CD4-positive, alpha-beta T cell (primary cell): ENCODE measurements around the gene FAM181A. TPM values are rescaled to one million over a fixed set of nuclear protein-coding genes. Genes with fewer than 3 reads are reported as not detected.

ENCODE experiments used
- ATAC-seq: fragments of 200-7000 bp; cut with Tn5 transposase; one replicate; pipeline ENCODE4 v1.10.0; 2022; ENCODE audit warnings: mild to moderate bottlenecking; ENCODE audit not compliant: poor library complexity
- CTCF ChIA-PET: fragments of 350-600 bp; sonication (Branson Sonifier 250); formaldehyde crosslinking; loops from one replicate; lab custom pipeline; 2021; ENCODE audit warnings: antibody characterized with exemption, inconsistent platforms; lab: Charles Lee
- POLR2A ChIA-PET: fragments of 350-600 bp; sonication (Branson Sonifier 250); formaldehyde crosslinking; loops from one replicate; lab custom pipeline; 2021; ENCODE audit warnings: antibody characterized with exemption, inconsistent platforms; lab: Charles Lee
- DNase-seq, 14 experiments: peaks; one replicate each; pipeline ENCODE4 v3.0.0-alpha.2; 2013 to 2020; ENCODE audit warnings: mixed read lengths in 2 of 14
- H3K27ac ChIP-seq, 2 donors: one replicate each; pipeline versions ENCODE4 v1.5.1 to v1.7.0; 2013; ENCODE audit warnings: low read length in 2 of 2, low read depth in 1 of 2, mild to moderate bottlenecking in 1 of 2
- H3K27me3 ChIP-seq, 2 experiments: 1 replicate in 1 of 2; 2 replicates in 1 of 2; pipeline versions ENCODE4 v1.6.1 to v1.7.0; 2013; ENCODE audit warnings: low read length in 2 of 2, control low read depth in 1 of 2, mild to moderate bottlenecking in 1 of 2, moderate library complexity in 1 of 2; ENCODE audit not compliant: insufficient read depth in 2 of 2, control insufficient read depth in 1 of 2
- H3K36me3 ChIP-seq: one replicate; pipeline ENCODE4 v1.6.1; 2013; ENCODE audit warnings: low read length, control low read depth; ENCODE audit not compliant: insufficient read depth
- H3K4me1 ChIP-seq: one replicate; pipeline ENCODE4 v1.6.1; 2013; ENCODE audit warnings: low read length, control low read depth; ENCODE audit not compliant: insufficient read depth
- H3K4me3 ChIP-seq: one replicate; pipeline ENCODE4 v1.5.1; 2013; ENCODE audit warnings: mild to moderate bottlenecking, low read length, moderate library complexity
- H3K9me3 ChIP-seq, 2 experiments: 1 replicate in 1 of 2; 2 replicates in 1 of 2; pipeline versions ENCODE4 v1.6.1 to v1.7.0; 2013; ENCODE audit warnings: low read length in 2 of 2, mild to moderate bottlenecking in 2 of 2, control low read depth in 1 of 2, moderate library complexity in 1 of 2; ENCODE audit not compliant: control insufficient read depth in 1 of 2, insufficient read depth in 1 of 2
- H3K27ac Mint-ChIP-seq: one replicate; pipeline ENCODE4 v1.8.0; 2020; ENCODE audit warnings: mixed read lengths
- H3K27me3 Mint-ChIP-seq: one replicate; pipeline ENCODE4 v1.8.0; 2021; ENCODE audit warnings: mixed read lengths
- H3K36me3 Mint-ChIP-seq: one replicate; pipeline ENCODE4 v1.8.0; 2021; ENCODE audit warnings: low read depth, mixed read lengths
- H3K4me1 Mint-ChIP-seq: one replicate; pipeline ENCODE4 v1.8.0; 2021; ENCODE audit warnings: low read depth, mixed read lengths
- H3K4me3 Mint-ChIP-seq: one replicate; pipeline ENCODE4 v1.8.0; 2020; ENCODE audit warnings: mild to moderate bottlenecking, mixed read lengths
- H3K9me3 Mint-ChIP-seq: one replicate; pipeline ENCODE4 v1.8.0; 2020; ENCODE audit warnings: mixed read lengths
- intact Hi-C, 2 experiments: fragments of 100-400 bp; cut with DNase I in 1 of 2; cut with micrococcal nuclease in 1 of 2; formaldehyde crosslinking; loops; one replicate each; pipeline versions ENCODE4 v1.15.1 to v1.9.0; 2023 to 2025; cut with DNase I, micrococcal nuclease
- total RNA-seq, 174 experiments: library from RNA in 2 of 174; stranded (reverse) in 2 of 174; gene quantifications; one replicate each; pipeline ENCODE4 v1.2.3 and lab custom pipeline; 2021 to 2026
- TF ChIP-seq, protein P1 (sequence below): fragments of 200-600 bp; IDR thresholded peaks from one replicate; pipeline ENCODE4 v1.8.0; 2022; ENCODE audit warnings: antibody characterized with exemption, mild to moderate bottlenecking

Gene FAM181A
- total RNA-seq, 2 experiments from 2014 or later, result not detected

DNA sequence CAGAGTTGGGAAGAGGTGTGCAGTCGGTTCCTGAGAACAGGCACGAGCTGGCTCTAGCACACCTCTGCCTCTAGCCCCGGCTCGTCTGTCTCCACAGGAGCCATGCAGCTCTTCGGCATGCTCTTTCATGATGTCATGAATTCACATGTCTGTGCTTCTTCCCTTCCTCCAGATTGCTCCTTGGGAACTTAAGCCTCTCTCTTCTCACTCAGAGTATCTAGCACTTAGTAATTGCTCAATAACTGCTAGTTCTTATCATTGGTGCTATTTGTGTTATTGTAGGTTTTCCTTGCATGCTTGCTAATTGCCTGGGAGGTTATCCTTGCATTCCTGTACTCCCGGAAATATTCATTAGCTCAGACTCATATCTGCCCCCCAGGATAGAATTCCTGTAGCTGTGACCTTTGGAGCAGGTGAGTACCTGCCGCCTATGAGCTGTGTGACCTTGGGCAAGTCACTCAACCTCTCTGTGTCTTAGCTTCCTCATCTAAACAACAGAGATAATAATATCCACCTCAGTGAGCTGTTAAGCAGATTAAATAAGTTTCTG is 19.5 kb downstream of the FAM181A start:
- Histone ChIP-seq H3K36me3 (peaks cover 10% of the 10 kb centered on the region), H3K4me1 (no peaks in the 10 kb centered on the region), H3K27me3 (no peaks in the 10 kb centered on the region), H3K27ac (no peak overlapping the region), H3K9me3 (no peaks in the 10 kb centered on the region), H3K4me3 (no peak overlapping the region)
- H3K4me3 Mint-ChIP-seq, result no peak overlapping the region
- no peak overlapping the region for H3K27ac Mint-ChIP-seq
- no peaks in the 10 kb centered on the region for H3K9me3 Mint-ChIP-seq
- DNase-seq (no peak), ATAC-seq (no peak)
- H3K36me3 Mint-ChIP-seq, result no peaks in the 10 kb centered on the region
- ChIA-PET CTCF (interaction anchor here (1.2 kb wide), 1 partner anchor 24 kb away, joined by 3 read pairs; no protein-coding TSS in a partner anchor), POLR2A (interaction anchor here (0.6 kb wide), 1 partner anchor 32 kb away, joined by 4 read pairs; no protein-coding TSS in a partner anchor)
- no peaks in the 10 kb centered on the region for H3K27me3 Mint-ChIP-seq
- TF ChIP-seq, protein P1, sequence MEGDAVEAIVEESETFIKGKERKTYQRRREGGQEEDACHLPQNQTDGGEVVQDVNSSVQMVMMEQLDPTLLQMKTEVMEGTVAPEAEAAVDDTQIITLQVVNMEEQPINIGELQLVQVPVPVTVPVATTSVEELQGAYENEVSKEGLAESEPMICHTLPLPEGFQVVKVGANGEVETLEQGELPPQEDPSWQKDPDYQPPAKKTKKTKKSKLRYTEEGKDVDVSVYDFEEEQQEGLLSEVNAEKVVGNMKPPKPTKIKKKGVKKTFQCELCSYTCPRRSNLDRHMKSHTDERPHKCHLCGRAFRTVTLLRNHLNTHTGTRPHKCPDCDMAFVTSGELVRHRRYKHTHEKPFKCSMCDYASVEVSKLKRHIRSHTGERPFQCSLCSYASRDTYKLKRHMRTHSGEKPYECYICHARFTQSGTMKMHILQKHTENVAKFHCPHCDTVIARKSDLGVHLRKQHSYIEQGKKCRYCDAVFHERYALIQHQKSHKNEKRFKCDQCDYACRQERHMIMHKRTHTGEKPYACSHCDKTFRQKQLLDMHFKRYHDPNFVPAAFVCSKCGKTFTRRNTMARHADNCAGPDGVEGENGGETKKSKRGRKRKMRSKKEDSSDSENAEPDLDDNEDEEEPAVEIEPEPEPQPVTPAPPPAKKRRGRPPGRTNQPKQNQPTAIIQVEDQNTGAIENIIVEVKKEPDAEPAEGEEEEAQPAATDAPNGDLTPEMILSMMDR, result no peak
- intact Hi-C loops, result no loop called here
- no peaks in the 10 kb centered on the region for H3K4me1 Mint-ChIP-seq

DNA sequence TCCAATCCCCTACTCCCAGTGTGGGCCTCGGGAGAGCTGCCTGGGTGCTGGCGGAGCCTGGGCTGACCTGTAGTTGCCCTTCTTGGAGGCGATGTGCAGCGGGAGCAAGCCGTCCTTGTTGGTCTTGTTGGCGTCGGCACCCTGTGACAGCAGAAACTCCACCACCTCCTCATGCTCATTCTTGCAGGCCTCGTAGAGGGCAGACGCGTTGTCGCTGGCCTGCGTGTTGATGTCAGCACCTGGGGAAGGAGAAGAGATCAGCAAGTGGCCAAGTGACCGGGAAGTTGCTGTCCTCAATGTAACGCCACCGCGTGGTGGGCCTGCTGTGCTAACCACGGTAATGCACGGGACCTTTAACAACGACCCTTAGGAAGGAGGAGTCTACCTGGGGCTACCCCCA is 20.1 kb downstream of the FAM181A start:
- H3K4me3 ChIP-seq, result no peak overlapping the region
- H3K36me3 ChIP-seq, result peaks cover 10% of the 10 kb centered on the region
- intact Hi-C loops, result no loop called here
- CTCF ChIA-PET, result interaction anchor here (1.2 kb wide), 1 partner anchor 23 kb away, joined by 3 read pairs; no protein-coding TSS in a partner anchor
- no peak for DNase-seq
- POLR2A ChIA-PET, result no interaction called here
- no peaks in the 10 kb centered on the region for H3K9me3 Mint-ChIP-seq
- no peaks in the 10 kb centered on the region for H3K4me1 Mint-ChIP-seq
- H3K27ac ChIP-seq, result no peak overlapping the region
- ATAC-seq, result no peak
- H3K27ac Mint-ChIP-seq, result no peak overlapping the region
- no peaks in the 10 kb centered on the region for H3K36me3 Mint-ChIP-seq
- TF ChIP-seq, protein P1, result no peak
- H3K27me3 ChIP-seq, result no peaks in the 10 kb centered on the region
- H3K4me1 ChIP-seq, result peaks cover 3% of the 10 kb centered on the region
- H3K9me3 ChIP-seq, result no peaks in the 10 kb centered on the region
- H3K4me3 Mint-ChIP-seq, result no peak overlapping the region
- H3K27me3 Mint-ChIP-seq, result no peaks in the 10 kb centered on the region

DNA sequence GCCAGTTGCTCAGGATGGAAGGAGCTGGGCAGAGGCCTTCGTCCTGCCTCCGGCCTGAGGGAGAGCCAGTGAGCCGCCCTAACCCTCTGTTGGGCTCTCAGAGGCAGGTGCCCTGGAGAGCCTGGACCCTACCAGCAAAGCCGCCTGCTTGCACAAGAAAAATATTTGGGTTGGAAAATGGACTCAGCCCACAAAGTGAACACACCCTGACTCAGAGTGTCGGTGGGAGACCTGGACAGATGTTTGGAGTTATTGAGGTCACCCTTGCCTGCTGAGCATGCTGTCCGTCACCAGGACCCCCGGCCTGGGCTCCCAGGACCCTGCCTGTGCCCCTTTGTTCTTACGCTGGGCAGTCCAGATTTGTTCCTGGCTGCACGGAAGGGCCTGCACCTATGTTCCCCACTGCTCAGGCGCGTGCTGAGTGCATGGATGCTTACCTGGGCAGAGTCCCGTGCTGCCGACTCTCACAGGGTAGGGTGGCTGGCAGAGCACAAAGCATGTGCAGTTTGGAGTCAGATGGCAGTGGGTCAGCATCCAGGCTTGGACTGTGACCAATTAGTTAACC is 22.4 kb downstream of the FAM181A start:
- Histone ChIP-seq H3K27me3 (no peaks in the 10 kb centered on the region), H3K4me3 (no peak overlapping the region), H3K9me3 (no peaks in the 10 kb centered on the region), H3K27ac (no peak overlapping the region), H3K4me1 (peaks cover 27% of the 10 kb centered on the region), H3K36me3 (peaks cover 8% of the 10 kb centered on the region)
- H3K36me3 Mint-ChIP-seq, result no peaks in the 10 kb centered on the region
- TF ChIP-seq, protein P1, result no peak
- H3K4me3 Mint-ChIP-seq, result no peak overlapping the region
- CTCF ChIA-PET, result interaction anchor here (4.0 kb wide), 1 partner anchor 10 kb away, joined by 16 read pairs; no protein-coding TSS in a partner anchor
- no peak overlapping the region for H3K27ac Mint-ChIP-seq
- ATAC-seq, result no peak
- H3K4me1 Mint-ChIP-seq, result peaks cover 18% of the 10 kb centered on the region
- DNase-seq, result no peak
- no peaks in the 10 kb centered on the region for H3K9me3 Mint-ChIP-seq
- H3K27me3 Mint-ChIP-seq, result no peaks in the 10 kb centered on the region
- intact Hi-C loops, result no loop called here
- POLR2A ChIA-PET, result interaction anchor here (1.0 kb wide), 1 partner anchor 10 kb away, joined by 4 read pairs; no protein-coding TSS in a partner anchor
